OCI-LY3 (cell line): ENCODE measurements around the gene DCTN1.

Experiments
- H2AFZ ChIP-seq: fragments of 200-600, 300-600 bp; shearing (Covaris generic); 2 replicates; pipeline ENCODE4 v1.6.0; 2014; ENCODE audit warnings: antibody characterized with exemption, low read depth, low read length
- H3K27ac ChIP-seq: fragments of 200-600, 300-600 bp; sonication (generic); 2 replicates; pipeline ENCODE4 v1.5.1; 2014; ENCODE audit warnings: mild to moderate bottlenecking, low read length, moderate library complexity, mixed read lengths
- H3K27me3 ChIP-seq: fragments of 200-600, 300-600 bp; sonication (generic); 2 replicates; pipeline ENCODE4 v1.6.1; 2014; ENCODE audit warnings: low read depth, low read length, mixed read lengths
- H3K36me3 ChIP-seq: fragments of 200-600, 300-600 bp; sonication (generic); replicated peaks from 2 replicates; pipeline ENCODE3; 2014; ENCODE audit warnings: low read depth, low read length, mixed read lengths
- H3K4me1 ChIP-seq: fragments of 300-600, 200-600 bp; sonication (generic); 2 replicates; pipeline ENCODE4 v1.6.1; 2014; ENCODE audit warnings: low read length, mixed read lengths
- H3K4me2 ChIP-seq: fragments of 200-600, 300-600 bp; sonication (generic); 2 replicates; pipeline ENCODE4 v1.6.1; 2014; ENCODE audit warnings: low read length, mixed read lengths
- H3K4me3 ChIP-seq: fragments of 300-600, 200-600 bp; sonication (generic); 2 replicates; pipeline ENCODE4 v1.5.1; 2014; ENCODE audit warnings: antibody characterized with exemption, mild to moderate bottlenecking, low read length, moderate library complexity
- H3K79me2 ChIP-seq: fragments of 300-600, 200-600 bp; shearing (Covaris generic); 2 replicates; pipeline ENCODE4 v1.6.1; 2014; ENCODE audit warnings: mild to moderate bottlenecking, low read length, mixed read lengths
- H3K9ac ChIP-seq: fragments of 300-600, 200-600 bp; shearing (Covaris generic); 2 replicates; pipeline ENCODE4 v1.6.0; 2014; ENCODE audit warnings: mild to moderate bottlenecking, low read length, moderate library complexity
- H3K9me3 ChIP-seq: fragments of 200-600, 300-600 bp; shearing (Covaris generic); 2 replicates; pipeline ENCODE4 v1.6.1; 2014; ENCODE audit warnings: low read length, mixed read lengths; ENCODE audit not compliant: insufficient read depth
- H4K20me1 ChIP-seq: fragments of 200-600, 300-600 bp; sonication (generic); 2 replicates; pipeline ENCODE4 v1.6.1; 2016; ENCODE audit warnings: low read length, mixed read lengths; ENCODE audit not compliant: insufficient read depth
- CTCF ChIP-seq: fragments of 200-600, 300-600 bp; sonication (generic); IDR thresholded peaks from 2 replicates; pipeline ENCODE4 v1.5.1; 2014; ENCODE audit warnings: antibody characterized with exemption, low read length, low read depth
- EZH2phosphoT487 ChIP-seq: fragments of 200-600 bp; shearing (Covaris generic); IDR thresholded peaks from 2 replicates; pipeline ENCODE4 v1.6.1; 2018; ENCODE audit warnings: antibody characterized with exemption, mixed run types, low read depth

The DCTN1 gene

GRCh38 chr2:74367789-74368188, 12.3 kb downstream of the DCTN1 start:
- Histone ChIP-seq H2AFZ (no peak overlapping the region), H3K4me2 (no peak overlapping the region), H3K4me1 (no peaks in the 10 kb centered on the region), H3K9ac (no peak overlapping the region), H3K9me3 (no peaks in the 10 kb centered on the region), H4K20me1 (no peaks in the 10 kb centered on the region), H3K79me2 (no peaks in the 10 kb centered on the region), H3K36me3 (peaks cover 33% of the 10 kb centered on the region), H3K27me3 (no peaks in the 10 kb centered on the region), H3K27ac (no peak overlapping the region), H3K4me3 (no peak overlapping the region)
- no peak for TF ChIP-seq EZH2phosphoT487
- no peak for TF ChIP-seq CTCF

- Histone ChIP-seq H3K9ac (no peak overlapping the region), H3K27ac (no peak overlapping the region), H4K20me1 (no peaks in the 10 kb centered on the region), H3K4me3 (no peak overlapping the region), H3K27me3 (no peaks in the 10 kb centered on the region), H3K9me3 (no peaks in the 10 kb centered on the region), H3K79me2 (no peaks in the 10 kb centered on the region), H3K36me3 (peaks cover 44% of the 10 kb centered on the region), H2AFZ (no peak overlapping the region), H3K4me2 (no peak overlapping the region), H3K4me1 (no peaks in the 10 kb centered on the region)
- TF ChIP-seq EZH2phosphoT487 (no peak), CTCF (no peak)
Measured at GRCh38 chr2:74366036-74366435, 14.1 kb downstream of the DCTN1 start.

GRCh38 chr2:74364533-74365505, 15.3 kb downstream of the DCTN1 start:
- Histone ChIP-seq H3K4me3 (no peak overlapping the region), H3K27me3 (no peaks in the 10 kb centered on the region), H3K9me3 (no peaks in the 10 kb centered on the region), H3K36me3 (peaks cover 39% of the 10 kb centered on the region), H3K4me1 (no peaks in the 10 kb centered on the region), H3K27ac (no peak overlapping the region), H2AFZ (no peak overlapping the region), H3K9ac (no peak overlapping the region), H3K4me2 (no peak overlapping the region), H3K79me2 (no peaks in the 10 kb centered on the region), H4K20me1 (no peaks in the 10 kb centered on the region)
- TF ChIP-seq CTCF: no peak

GRCh38 chr2:74361327-74361726, 18.8 kb downstream of the DCTN1 start:
- H3K27me3 ChIP-seq: no peaks in the 10 kb centered on the region
- H3K9ac ChIP-seq: no peak overlapping the region
- H2AFZ ChIP-seq: no peak overlapping the region
- no peaks in the 10 kb centered on the region for H3K79me2 ChIP-seq
- no peaks in the 10 kb centered on the region for H3K4me1 ChIP-seq
- no peak overlapping the region for H3K27ac ChIP-seq
- no peak overlapping the region for H3K4me3 ChIP-seq
- no peak overlapping the region for H3K4me2 ChIP-seq
- H4K20me1 ChIP-seq: no peaks in the 10 kb centered on the region
- peaks cover 34% of the 10 kb centered on the region for H3K36me3 ChIP-seq
- H3K9me3 ChIP-seq: no peaks in the 10 kb centered on the region
- TF ChIP-seq CTCF (no peak), EZH2phosphoT487 (no peak)
